GM23338 (cell line): ENCODE results near the gene DNAJC10. TPM values are rescaled to one million over a fixed set of nuclear protein-coding genes. Genes with fewer than 3 reads are reported as not detected.

Experiments used
- ATAC-seq: fragments of 200-7000 bp; cut with Tn5 transposase; 3 replicates; pipeline ENCODE4 v1.9.1; 2020
- DNase-seq: peaks from one replicate; pipeline ENCODE4 v3.0.0-alpha.2; 2015; ENCODE audit warnings: low spot score
- H2AFZ ChIP-seq: fragments of 200-600 bp; sonication (generic); 2 replicates; pipeline ENCODE4 v1.8.0; 2016; ENCODE audit warnings: antibody characterized with exemption, mild to moderate bottlenecking, moderate library complexity
- H3F3A ChIP-seq: fragments of 200-600 bp; sonication (generic); replicated peaks from 2 replicates; pipeline ENCODE4 v1.8.0; 2017; ENCODE audit warnings: antibody characterized with exemption, mixed run types, low read depth
- H3K27ac ChIP-seq: fragments of 200-600 bp; sonication (generic); 2 replicates; pipeline ENCODE4 v1.6.1; 2016; ENCODE audit warnings: low read depth
- H3K27me3 ChIP-seq: fragments of 200-600 bp; sonication (generic); 2 replicates; pipeline ENCODE4 v1.8.0; 2016; ENCODE audit warnings: mild to moderate bottlenecking, mixed run types, moderate library complexity; ENCODE audit not compliant: insufficient read depth
- H3K36me3 ChIP-seq: fragments of 200-600 bp; sonication (generic); 2 replicates; pipeline ENCODE4 v1.8.0; 2016; ENCODE audit warnings: mild to moderate bottlenecking; ENCODE audit not compliant: insufficient read depth
- H3K4me1 ChIP-seq: fragments of 200-600 bp; sonication (generic); 2 replicates; pipeline ENCODE4 v1.8.0; 2016; ENCODE audit warnings: mild to moderate bottlenecking, moderate library complexity; ENCODE audit not compliant: insufficient read depth
- H3K4me2 ChIP-seq: fragments of 200-600 bp; sonication (generic); 2 replicates; pipeline ENCODE4 v1.7.1; 2017; ENCODE audit warnings: mixed run types
- H3K4me3 ChIP-seq: fragments of 200-600 bp; sonication (generic); 2 replicates; pipeline ENCODE4 v1.6.1; 2016; ENCODE audit warnings: mixed run types
- H3K79me2 ChIP-seq: fragments of 200-600 bp; sonication (generic); replicated peaks from 2 replicates; pipeline ENCODE4 v1.8.0; 2017; ENCODE audit warnings: mild to moderate bottlenecking; ENCODE audit not compliant: insufficient read depth
- H3K9me2 ChIP-seq: fragments of 200-600 bp; sonication (generic); 2 replicates; pipeline ENCODE4 v1.8.0; 2017; ENCODE audit not compliant: insufficient read depth
- H4K20me1 ChIP-seq: fragments of 200-600 bp; sonication (generic); replicated peaks from 2 replicates; pipeline ENCODE4 v1.8.0; 2017; ENCODE audit warnings: mild to moderate bottlenecking; ENCODE audit not compliant: insufficient read depth
- H3K27ac Mint-ChIP-seq: 2 replicates; pipeline ENCODE4 v1.8.0; 2020; ENCODE audit warnings: inconsistent platforms, mild to moderate bottlenecking, moderate library complexity, mixed read lengths
- H3K27me3 Mint-ChIP-seq: 3 replicates; pipeline ENCODE4 v1.8.0; 2022; ENCODE audit warnings: low read depth, mild to moderate bottlenecking, moderate library complexity, mixed read lengths, inconsistent platforms; ENCODE audit not compliant: insufficient read depth, poor library complexity
- H3K36me3 Mint-ChIP-seq: 3 replicates; pipeline ENCODE4 v1.8.0; 2021; ENCODE audit warnings: low read depth, mild to moderate bottlenecking, inconsistent platforms, moderate library complexity, mixed read lengths
- H3K4me1 Mint-ChIP-seq: 3 replicates; pipeline ENCODE4 v1.8.0; 2020; ENCODE audit warnings: mild to moderate bottlenecking, inconsistent platforms, mixed read lengths
- H3K4me3 Mint-ChIP-seq: 3 replicates; pipeline ENCODE4 v1.8.0; 2021; ENCODE audit warnings: moderate library complexity, mild to moderate bottlenecking, inconsistent platforms, mixed read lengths
- H3K9me3 Mint-ChIP-seq: 3 replicates; pipeline ENCODE4 v1.8.0; 2020; ENCODE audit warnings: moderate library complexity, mild to moderate bottlenecking, inconsistent platforms, mixed read lengths
- ETS1 ChIP-seq: IDR thresholded peaks from 2 replicates; pipeline ENCODE4 v1.6.1; 2016; ENCODE audit warnings: antibody characterized with exemption
- EZH2 ChIP-seq: fragments of 200-600 bp; sonication (generic); IDR thresholded peaks from one replicate; pipeline ENCODE4 v1.8.0; 2017; ENCODE audit warnings: antibody characterized with exemption, mild to moderate bottlenecking, low read depth; ENCODE audit not compliant: unreplicated experiment
- EZH2phosphoT487 ChIP-seq: fragments of 200-600 bp; sonication (generic); IDR thresholded peaks from one replicate; pipeline ENCODE4 v1.8.1; 2018; ENCODE audit warnings: antibody characterized with exemption; ENCODE audit not compliant: unreplicated experiment
- NANOG ChIP-seq: IDR thresholded peaks from 2 replicates; pipeline ENCODE4 v1.6.1; 2016; ENCODE audit warnings: antibody characterized with exemption, borderline replicate concordance
- POLR2AphosphoS5 ChIP-seq: IDR thresholded peaks from 2 replicates; pipeline ENCODE4 v1.6.1; 2016; ENCODE audit warnings: antibody characterized with exemption, low read depth
- REST ChIP-seq: IDR thresholded peaks from one replicate; pipeline ENCODE4 v1.6.1; 2018; ENCODE audit warnings: antibody characterized with exemption; ENCODE audit not compliant: unreplicated experiment
- STAT1 ChIP-seq: IDR thresholded peaks from one replicate; pipeline ENCODE4 v1.6.1; 2016; ENCODE audit warnings: antibody characterized with exemption; ENCODE audit not compliant: unreplicated experiment
- ZNF331 ChIP-seq: fragments of 250-450 bp; sonication (Bioruptor Pico); IDR thresholded peaks from 2 replicates; pipeline ENCODE4 v1.5.0; 2020; ENCODE audit warnings: low read depth, mild to moderate bottlenecking, moderate library complexity
- polyA plus RNA-seq: library from polyadenylated mRNA; unstranded; fragments of >200 nt; fragmentation: Nextera tagmentation; extraction: Ambion mirVana; gene quantifications from 2 replicates; pipeline ENCODE4 v1.2.1, GENCODE V29; 2016
- total RNA-seq: library from RNA; depleted of rRNA; stranded (reverse); fragments of >200 nt; shearing (Covaris generic); gene quantifications from 2 replicates; pipeline ENCODE4 v1.2.3, GENCODE V29; 2014
- TF ChIP-seq, protein P1 (sequence below), 2 experiments: fragments of 200-600 bp in 1 of 2; sonication (generic) in 1 of 2; conservative IDR thresholded peaks; 2 replicates each; pipeline versions ENCODE4 v1.5.1 to v1.6.1; 2016 to 2017; ENCODE audit warnings: antibody characterized with exemption in 2 of 2, low read depth in 2 of 2, mild to moderate bottlenecking in 2 of 2, moderate library complexity in 1 of 2
- TF ChIP-seq, protein P2 (sequence below): fragments of 250-450 bp; sonication (Bioruptor Pico); IDR thresholded peaks from 2 replicates; pipeline ENCODE4 v1.5.0; 2020; ENCODE audit warnings: mild to moderate bottlenecking, moderate library complexity

Gene DNAJC10
- total and polyA plus RNA-seq, 2 experiments from 2014 or later, result 41.9 to 83.1 TPM

- no peak overlapping the region for H3K27ac ChIP-seq
- H3K9me2 ChIP-seq, result no peaks in the 10 kb centered on the region
- no peaks in the 10 kb centered on the region for H3K27me3 Mint-ChIP-seq
- peaks cover 12% of the 10 kb centered on the region for H3K4me1 ChIP-seq
- H3K4me3 ChIP-seq, result peak overlapping the region; percentile 88
- H3K4me1 Mint-ChIP-seq, result no peaks in the 10 kb centered on the region; the same call in 2 of the 3 replicates
- peaks cover 24% of the 10 kb centered on the region for H3K79me2 ChIP-seq
- no peak overlapping the region for H3K4me3 Mint-ChIP-seq
- no peak overlapping the region for H3K27ac Mint-ChIP-seq
- no peaks in the 10 kb centered on the region; the same call in 1 of the 2 replicates for H4K20me1 ChIP-seq
- peaks cover 18% of the 10 kb centered on the region for H3K36me3 ChIP-seq
- no peaks in the 10 kb centered on the region for H3K27me3 ChIP-seq
- peaks cover 7% of the 10 kb centered on the region; the same call in 1 of the 2 replicates for H3F3A ChIP-seq
- no peak overlapping the region for H2AFZ ChIP-seq
- no peak for TF ChIP-seq EZH2phosphoT487
- no peak for TF ChIP-seq ZNF331 (CRISPR knock-in tag)
- TF ChIP-seq EZH2, result no peak
- TF ChIP-seq, protein P1, sequence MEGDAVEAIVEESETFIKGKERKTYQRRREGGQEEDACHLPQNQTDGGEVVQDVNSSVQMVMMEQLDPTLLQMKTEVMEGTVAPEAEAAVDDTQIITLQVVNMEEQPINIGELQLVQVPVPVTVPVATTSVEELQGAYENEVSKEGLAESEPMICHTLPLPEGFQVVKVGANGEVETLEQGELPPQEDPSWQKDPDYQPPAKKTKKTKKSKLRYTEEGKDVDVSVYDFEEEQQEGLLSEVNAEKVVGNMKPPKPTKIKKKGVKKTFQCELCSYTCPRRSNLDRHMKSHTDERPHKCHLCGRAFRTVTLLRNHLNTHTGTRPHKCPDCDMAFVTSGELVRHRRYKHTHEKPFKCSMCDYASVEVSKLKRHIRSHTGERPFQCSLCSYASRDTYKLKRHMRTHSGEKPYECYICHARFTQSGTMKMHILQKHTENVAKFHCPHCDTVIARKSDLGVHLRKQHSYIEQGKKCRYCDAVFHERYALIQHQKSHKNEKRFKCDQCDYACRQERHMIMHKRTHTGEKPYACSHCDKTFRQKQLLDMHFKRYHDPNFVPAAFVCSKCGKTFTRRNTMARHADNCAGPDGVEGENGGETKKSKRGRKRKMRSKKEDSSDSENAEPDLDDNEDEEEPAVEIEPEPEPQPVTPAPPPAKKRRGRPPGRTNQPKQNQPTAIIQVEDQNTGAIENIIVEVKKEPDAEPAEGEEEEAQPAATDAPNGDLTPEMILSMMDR (conservative IDR thresholded peaks at IDR 0.05; ENCODE audit: low read depth in 2 of 2), result no peak
- TF ChIP-seq NANOG, result no peak
- no peak for TF ChIP-seq STAT1
- peaks cover 5% of the 10 kb centered on the region for H3K36me3 Mint-ChIP-seq
- no peak for ATAC-seq
- H3K9me3 Mint-ChIP-seq, result no peaks in the 10 kb centered on the region
- H3K4me2 ChIP-seq, result peak overlapping the region; percentile 81
- no peak for DNase-seq
Observed at GRCh38 chr2:182717416-182717815, 1.4 kb downstream of the DNAJC10 start.

- Mint-ChIP-seq H3K27ac (no peak overlapping the region), H3K4me1 (no peaks in the 10 kb centered on the region; the same call in 2 of the 3 replicates), H3K4me3 (no peak overlapping the region), H3K36me3 (peaks cover 5% of the 10 kb centered on the region), H3K9me3 (no peaks in the 10 kb centered on the region), H3K27me3 (no peaks in the 10 kb centered on the region)
- no peak for DNase-seq
- H4K20me1 ChIP-seq, result no peaks in the 10 kb centered on the region; the same call in 1 of the 2 replicates
- H3K27me3 ChIP-seq, result no peaks in the 10 kb centered on the region
- peaks cover 24% of the 10 kb centered on the region for H3K79me2 ChIP-seq
- H3K4me3 ChIP-seq, result peak overlapping the region; percentile 88; the same call in 1 of the 2 replicates
- peaks cover 20% of the 10 kb centered on the region for H3K36me3 ChIP-seq
- peaks cover 7% of the 10 kb centered on the region; the same call in 1 of the 2 replicates for H3F3A ChIP-seq
- H2AFZ ChIP-seq, result no peak overlapping the region
- ATAC-seq, result no peak
- H3K4me2 ChIP-seq, result peak overlapping the region; percentile 81; the same call in 1 of the 2 replicates
- peaks cover 12% of the 10 kb centered on the region for H3K4me1 ChIP-seq
- no peaks in the 10 kb centered on the region for H3K9me2 ChIP-seq
- no peak overlapping the region for H3K27ac ChIP-seq
- TF ChIP-seq POLR2AphosphoS5, result no peak
- no peak for TF ChIP-seq ETS1
- TF ChIP-seq REST, result no peak
- TF ChIP-seq, protein P2, sequence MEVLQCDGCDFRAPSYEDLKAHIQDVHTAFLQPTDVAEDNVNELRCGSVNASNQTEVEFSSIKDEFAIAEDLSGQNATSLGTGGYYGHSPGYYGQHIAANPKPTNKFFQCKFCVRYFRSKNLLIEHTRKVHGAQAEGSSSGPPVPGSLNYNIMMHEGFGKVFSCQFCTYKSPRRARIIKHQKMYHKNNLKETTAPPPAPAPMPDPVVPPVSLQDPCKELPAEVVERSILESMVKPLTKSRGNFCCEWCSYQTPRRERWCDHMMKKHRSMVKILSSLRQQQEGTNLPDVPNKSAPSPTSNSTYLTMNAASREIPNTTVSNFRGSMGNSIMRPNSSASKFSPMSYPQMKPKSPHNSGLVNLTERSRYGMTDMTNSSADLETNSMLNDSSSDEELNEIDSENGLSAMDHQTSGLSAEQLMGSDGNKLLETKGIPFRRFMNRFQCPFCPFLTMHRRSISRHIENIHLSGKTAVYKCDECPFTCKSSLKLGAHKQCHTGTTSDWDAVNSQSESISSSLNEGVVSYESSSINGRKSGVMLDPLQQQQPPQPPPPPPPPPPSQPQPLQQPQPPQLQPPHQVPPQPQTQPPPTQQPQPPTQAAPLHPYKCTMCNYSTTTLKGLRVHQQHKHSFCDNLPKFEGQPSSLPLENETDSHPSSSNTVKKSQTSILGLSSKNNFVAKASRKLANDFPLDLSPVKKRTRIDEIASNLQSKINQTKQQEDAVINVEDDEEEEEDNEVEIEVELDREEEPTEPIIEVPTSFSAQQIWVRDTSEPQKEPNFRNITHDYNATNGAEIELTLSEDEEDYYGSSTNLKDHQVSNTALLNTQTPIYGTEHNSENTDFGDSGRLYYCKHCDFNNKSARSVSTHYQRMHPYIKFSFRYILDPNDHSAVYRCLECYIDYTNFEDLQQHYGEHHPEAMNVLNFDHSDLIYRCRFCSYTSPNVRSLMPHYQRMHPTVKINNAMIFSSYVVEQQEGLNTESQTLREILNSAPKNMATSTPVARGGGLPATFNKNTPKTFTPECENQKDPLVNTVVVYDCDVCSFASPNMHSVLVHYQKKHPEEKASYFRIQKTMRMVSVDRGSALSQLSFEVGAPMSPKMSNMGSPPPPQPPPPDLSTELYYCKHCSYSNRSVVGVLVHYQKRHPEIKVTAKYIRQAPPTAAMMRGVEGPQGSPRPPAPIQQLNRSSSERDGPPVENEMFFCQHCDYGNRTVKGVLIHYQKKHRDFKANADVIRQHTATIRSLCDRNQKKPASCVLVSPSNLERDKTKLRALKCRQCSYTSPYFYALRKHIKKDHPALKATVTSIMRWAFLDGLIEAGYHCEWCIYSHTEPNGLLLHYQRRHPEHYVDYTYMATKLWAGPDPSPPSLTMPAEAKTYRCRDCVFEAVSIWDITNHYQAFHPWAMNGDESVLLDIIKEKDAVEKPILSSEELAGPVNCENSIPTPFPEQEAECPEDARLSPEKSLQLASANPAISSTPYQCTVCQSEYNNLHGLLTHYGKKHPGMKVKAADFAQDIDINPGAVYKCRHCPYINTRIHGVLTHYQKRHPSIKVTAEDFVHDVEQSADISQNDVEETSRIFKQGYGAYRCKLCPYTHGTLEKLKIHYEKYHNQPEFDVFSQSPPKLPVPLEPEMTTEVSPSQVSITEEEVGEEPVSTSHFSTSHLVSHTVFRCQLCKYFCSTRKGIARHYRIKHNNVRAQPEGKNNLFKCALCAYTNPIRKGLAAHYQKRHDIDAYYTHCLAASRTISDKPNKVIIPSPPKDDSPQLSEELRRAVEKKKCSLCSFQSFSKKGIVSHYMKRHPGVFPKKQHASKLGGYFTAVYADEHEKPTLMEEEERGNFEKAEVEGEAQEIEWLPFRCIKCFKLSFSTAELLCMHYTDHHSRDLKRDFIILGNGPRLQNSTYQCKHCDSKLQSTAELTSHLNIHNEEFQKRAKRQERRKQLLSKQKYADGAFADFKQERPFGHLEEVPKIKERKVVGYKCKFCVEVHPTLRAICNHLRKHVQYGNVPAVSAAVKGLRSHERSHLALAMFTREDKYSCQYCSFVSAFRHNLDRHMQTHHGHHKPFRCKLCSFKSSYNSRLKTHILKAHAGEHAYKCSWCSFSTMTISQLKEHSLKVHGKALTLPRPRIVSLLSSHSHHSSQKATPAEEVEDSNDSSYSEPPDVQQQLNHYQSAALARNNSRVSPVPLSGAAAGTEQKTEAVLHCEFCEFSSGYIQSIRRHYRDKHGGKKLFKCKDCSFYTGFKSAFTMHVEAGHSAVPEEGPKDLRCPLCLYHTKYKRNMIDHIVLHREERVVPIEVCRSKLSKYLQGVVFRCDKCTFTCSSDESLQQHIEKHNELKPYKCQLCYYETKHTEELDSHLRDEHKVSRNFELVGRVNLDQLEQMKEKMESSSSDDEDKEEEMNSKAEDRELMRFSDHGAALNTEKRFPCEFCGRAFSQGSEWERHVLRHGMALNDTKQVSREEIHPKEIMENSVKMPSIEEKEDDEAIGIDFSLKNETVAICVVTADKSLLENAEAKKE (CRISPR knock-in tag), result no peak
Observed at GRCh38 chr2:182717816-182718215, 1.8 kb downstream of the DNAJC10 start.
